Measurements from ENCODE around the gene PLA2R1.
A peak's percentile ranks its signal among the peaks of the same experiment; 100 is the strongest.

Gene PLA2R1

DNA sequence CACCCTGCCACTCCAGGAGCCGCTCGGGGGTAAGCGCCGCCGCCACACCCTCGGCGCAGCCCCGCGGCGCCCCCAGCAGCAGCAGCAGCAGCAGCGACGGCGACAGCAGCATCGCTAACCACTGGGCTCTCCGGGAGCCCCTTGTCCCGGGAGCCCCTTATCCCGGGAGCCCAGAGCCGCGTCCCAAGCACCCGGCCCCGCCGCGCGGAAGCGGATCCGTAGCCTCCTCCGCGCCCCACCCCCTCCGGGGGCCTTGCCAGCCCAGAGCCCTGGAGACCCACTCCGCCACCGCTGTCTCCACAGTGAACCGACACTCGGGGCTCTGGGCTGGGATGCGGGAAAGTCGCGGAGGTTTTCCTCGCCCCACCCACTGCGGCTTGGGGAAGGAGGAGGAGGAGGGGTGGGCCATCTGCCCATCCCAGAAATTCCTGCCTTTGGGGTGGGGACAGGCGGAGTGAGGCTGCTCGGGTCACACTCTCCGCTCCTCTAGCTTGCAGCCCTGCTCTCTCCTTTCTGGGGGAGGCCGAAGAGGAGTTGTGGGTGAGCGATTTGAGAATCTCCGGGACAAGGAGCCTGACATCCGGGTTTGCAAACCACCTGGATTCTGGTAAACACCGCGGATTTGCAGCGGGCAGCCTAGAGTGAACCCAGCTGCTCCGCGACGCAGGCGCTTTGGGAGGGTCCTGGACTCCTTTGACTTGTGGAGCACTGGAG, at the start of gene PLA2R1:
Gene PLA2R1, minus strand, starts transcription at position 324 of the 714 bp plus-strand sequence. Its CDS starts 212 bp downstream, at position 112.
- DNase-seq: peak; percentile 57

DNA sequence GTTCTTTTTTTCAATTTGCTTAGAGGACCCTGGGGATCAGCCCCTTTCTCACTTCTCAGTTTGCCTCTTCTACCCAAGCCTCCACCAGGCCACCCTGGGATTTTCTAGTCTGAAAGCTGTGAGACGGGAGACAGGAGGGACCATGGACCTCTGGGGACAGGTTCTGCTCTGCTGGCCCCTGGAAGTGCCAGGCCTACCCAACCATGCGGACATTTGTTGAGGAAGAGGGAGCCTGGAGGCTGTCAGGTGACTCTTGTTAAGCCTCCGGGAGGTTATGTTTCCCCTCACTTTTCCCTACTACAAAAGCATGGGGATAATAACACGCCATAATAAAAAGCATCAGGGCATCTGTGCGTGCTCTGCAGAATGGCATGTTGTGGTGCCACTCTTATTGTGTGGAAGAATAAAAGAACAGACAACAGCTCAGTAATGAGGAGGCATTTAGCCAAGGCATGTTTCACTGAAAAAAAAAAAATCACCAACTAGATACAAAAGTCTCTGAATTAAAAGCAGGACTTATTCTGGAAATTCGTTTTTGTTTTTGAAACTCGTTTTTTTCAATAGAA, 48.3 kb upstream of the PLA2R1 start:
- no peak for DNase-seq

DNA sequence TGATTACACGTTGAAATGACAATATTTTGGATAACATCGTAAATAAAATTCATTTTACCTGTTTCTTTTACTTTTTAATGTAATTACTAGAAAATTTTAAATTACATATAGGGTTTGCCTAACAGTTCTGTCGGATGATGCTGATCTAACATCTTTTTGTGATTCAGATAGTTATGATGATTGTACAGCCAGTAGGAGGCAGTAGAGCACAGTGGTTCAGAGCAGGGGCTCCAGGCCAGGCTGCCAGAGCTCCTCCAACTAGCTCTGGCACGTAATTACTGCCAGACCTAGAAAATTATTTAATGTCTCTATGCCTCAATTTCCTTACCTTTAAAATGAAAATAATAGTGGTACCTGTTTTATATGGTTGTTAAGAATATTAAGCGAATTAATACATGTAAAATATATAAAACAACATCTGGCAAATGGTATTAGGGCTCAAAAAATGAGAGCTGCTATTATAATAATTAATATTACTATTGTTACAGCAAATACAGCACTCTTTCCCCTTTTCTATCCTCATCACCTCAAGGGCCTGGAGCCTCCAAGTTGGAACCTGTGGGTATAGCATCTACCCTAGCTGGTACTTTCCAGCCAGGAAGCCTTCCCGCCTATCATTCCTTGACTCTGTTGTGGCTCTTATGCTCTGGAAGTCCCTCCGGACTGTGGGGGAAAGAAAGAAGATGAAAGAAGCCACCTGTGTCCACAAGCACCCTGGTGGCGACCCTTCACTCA, 47.7 kb upstream of the PLA2R1 start:
- DNase-seq: peak; percentile 75

DNA sequence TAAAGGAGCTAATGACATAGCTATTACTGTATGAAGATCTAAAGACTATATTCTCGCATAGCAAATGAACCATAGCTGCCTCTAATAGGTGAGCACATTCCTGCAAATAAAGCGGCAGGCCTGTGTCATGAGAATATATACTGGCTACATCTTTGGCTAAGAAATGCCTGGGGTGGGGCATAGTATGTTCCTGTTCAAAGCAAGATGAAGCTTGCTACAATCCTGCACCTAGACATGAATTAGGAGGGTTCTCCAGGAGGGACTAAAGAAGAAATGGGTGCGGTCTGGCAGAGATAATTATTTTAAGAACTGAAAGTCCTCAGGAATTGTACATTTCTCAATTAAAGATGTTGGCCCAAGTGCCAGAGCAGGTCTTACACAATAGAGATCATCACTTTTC, 46.8 kb upstream of the PLA2R1 start:
- DNase-seq: no peak

DNA sequence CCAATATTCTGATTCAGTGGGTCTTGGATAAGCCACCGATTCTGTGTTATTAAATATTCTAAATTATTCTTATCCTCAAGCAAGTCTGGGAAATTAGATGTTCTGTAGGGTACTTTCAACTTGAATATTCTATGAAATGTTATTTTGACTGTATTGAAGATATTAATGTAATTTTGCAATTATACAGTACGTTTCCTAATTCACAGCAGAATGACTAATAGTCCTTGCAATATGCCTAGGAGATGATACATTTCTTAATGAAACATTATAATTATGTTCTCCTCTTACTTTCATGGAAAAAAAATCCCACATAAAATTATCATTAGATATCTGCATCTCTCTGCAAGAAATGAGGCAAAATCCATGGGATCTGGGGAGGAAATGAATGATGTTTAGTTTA, 46.2 kb upstream of the PLA2R1 start:
- DNase-seq: no peak

DNA sequence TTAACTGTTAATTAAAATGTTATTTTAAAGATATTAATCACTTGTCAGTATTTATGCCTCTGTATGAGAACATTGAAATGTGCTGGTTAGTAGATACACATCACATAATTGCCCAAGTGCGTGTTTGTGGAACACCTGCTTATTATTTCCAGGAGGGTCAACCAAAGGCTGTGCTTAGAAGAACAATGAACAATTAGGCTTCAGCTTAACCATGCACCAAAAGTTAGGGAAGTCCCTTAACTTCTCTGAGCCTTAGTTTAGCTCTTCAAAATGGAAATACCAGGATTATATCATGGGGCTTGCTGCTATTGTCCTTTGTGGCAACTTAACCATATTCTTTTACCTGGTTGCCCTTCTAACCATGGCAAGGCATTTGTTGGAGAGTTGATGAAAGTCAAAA, 43.0 kb upstream of the PLA2R1 start:
- no peak for DNase-seq

DNA sequence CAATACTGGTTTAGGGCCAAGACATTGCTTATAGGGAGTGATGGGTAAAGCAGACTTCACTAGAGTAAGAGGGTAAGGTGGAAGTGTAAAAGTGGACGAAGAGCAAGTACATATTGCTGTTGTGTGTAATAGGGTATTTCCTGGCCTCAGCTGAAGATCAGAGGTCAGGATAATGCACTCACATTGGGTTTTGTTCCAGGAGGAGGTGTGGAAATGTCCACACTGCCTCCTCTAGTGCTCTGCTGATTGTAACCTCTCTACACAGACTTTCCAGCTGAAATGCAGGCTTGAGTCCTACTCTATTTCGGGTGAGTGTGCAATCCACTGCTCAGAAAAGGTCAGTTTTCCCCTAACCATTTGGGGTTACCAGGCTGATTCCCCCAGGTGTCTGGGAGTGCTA, 41.7 kb upstream of the PLA2R1 start:
- no peak for DNase-seq

DNA sequence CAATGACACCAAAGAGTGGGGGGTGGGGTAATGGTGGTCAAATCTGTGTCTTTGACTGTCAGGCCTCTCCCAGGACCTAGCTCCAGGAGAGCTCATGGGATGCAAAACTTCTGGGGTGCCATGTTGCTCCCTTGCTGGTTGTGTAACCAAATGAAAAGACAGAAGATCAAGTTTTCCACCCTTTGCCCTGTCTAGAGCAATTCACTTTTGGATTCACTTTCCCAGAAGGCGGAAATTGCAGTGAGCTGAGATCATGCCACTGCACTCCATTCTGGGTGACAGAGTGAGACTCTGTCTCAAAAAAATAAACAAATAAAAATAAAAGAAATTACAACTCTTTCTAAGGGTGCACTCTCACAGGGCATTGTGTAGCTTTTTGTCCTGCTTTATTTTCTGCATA, 34.9 kb upstream of the PLA2R1 start:
- peak; percentile 9 for DNase-seq

DNA sequence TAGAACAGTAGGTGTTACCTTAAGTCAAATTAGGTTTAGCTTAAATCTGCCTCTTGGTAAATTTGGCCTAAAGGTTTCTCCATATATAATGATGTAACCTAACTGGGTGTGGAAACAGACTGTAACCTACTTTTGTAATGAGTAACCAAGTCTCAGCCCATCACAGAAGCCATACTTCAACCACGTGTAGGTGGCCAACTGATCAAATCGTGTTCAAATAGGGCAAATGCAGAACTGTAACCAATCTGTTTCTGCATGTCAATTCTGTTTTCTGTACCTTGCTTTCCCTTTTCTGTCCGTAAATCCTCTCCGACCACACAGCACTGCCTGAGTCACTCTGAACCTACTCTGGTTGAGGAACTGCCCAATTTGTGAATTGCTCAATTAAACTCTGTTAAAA, 34.0 kb upstream of the PLA2R1 start:
- DNase-seq: no peak

DNA sequence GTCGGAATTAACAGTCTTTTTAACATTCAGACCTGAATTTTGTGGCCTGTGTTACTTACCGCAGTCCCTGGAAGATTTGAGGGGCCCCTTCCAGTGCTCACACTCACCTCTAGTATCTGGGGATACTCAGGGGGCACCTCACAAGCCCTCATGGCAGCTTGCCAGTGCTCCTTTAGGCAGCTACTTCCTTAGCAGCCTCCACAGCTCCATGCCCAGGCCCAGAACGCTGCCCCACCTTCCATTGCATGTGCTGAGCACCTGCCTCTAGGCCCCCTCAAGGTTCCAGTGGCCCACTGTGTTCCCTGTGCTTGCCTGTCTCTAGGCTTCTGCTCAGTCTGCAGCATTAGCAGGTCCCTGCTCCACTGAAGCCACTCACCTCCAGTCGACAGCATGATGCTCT, 30.0 kb upstream of the PLA2R1 start:
- no peak for DNase-seq

DNA sequence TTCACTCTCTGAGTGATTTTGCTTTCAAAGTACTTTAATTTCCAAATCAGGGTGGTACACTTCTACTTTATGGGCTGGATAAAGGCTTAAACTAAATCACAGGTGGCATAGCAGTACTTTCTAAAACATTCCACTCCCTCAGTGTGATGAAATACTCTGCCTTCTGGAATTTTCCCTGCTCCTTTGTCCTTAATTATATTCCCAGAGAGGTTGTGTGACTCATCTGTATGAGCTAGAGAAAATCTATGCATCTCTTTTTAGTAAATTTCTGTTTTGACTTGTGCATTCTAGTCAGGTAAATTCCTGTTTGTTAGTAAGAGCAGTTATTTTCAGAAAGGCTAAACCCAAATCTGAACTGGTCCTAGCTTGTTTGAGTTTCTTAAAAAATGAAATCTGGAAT, 29.0 kb upstream of the PLA2R1 start:
- peak; percentile 45 for DNase-seq

DNA sequence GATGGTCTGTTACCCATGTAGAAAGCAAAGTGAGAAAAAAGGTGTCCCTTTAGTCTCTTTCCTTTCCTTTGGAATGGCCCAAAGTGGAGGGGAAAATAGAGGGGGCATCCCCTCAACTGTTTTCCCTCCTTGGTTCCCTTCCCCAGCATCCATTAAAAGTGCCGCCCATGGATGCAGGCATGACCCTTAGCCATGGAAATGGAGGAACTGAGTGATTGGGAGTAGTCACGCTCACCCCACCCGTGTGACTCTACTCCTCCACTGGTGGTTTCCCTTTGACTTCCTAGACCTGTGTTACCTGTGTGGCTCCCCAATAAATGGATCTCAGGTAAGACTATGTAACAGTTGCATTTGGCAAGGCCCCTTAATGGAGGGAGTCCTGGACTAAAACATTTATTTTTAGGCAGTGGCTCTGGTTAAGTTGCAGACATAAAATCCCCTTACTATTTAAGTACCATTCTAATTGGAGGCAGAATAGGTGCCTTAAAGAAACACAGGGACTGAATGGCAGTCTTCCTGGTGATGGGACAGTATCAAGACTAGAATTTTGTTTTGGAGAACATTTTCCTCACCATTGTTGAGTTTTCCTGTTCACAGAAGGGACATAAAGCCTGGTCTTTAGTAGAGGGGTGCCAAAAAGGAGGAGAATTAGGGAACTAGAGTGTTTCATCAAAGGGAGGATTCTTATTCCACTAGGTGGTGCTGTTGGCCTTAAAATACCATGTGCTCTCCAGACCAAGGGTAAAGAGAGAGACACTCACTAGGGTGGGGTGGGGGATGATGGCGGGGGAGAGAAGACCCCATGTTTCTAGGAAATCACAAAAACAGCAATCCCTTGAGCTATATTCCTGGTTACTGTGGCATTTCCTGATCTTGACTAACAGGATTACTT, 25.7 kb upstream of the PLA2R1 start:
- peak; percentile 43 for DNase-seq

DNA sequence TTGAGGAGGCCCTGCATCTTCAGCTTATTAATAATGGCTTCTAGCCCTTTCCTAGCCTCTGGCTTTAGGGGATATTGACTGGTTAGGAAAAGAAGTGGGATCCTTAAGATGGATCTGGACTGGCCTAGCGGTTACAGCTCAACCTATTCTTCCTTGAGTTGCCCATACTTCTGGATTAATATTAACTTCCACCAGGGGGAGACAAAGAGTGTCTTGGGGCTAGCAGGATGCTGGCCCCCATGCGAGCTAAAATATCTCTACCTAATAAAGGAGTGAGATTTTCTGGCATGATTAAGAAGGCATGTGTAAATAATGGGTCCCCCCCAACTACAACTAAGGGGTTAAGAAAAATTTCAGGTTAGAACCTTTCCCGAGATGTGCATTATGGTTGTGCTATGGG, 23.2 kb upstream of the PLA2R1 start:
- no peak for DNase-seq

DNA sequence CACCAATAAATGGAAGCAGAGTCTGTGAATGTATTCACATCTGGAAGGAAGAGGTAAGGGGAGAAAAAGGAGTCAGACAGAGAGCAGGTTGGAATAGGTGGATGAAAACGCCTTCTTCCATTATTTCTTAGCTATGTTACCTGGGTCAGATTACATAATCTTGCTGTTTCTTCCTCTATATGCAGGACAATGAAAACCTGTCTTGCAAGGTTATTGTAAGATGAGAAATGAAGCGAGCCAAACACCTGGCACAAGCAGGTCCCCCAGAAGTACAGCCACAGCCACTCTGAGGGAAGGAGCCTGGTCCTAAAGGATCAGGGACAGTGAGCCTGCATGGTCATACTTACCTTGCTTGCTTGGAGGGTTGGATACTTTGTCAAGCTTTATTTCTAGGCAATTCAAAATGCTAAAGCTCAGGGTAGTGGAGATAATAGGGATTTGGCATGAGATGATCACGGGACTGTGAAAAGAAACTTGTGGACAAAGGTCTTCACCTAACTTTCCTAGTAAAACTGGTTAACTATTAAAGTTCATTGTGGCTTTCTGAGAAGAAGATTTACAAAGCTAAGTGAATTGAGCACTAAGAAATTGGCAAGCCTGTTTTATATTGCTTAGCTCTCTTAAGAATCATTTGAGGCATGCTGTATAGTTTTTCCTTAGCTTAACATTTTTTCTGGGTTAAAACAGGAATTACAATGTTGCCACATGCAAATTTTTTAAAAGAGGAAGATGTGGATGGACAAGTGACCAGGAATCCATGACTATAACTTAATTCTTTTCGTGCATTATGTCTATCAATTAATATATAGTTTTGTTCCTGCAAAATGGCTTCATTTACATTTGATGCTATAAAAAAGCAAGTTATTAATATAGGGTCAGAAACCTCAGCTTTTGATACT, 15.7 kb upstream of the PLA2R1 start:
- DNase-seq: no peak

DNA sequence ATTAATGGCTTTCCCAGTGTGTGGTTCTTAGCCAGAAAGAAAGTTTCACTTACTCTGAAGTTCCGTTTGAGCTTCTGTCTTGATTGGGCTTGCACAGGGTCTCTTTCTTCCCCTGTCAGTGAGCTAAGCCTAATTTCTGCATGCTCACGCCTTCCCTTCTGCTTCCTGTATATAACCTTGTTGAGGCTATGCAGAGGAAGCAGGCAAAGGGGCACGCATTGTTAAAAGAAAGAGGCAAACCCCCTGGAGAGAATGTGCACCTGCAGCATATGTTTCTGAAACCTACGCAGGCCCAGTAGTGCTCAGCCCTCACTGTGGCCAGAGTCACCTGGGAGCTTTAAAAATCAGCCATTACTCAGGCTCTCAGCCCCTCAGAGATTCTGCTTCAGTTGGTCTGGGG, 14.5 kb upstream of the PLA2R1 start:
- DNase-seq: no peak

DNA sequence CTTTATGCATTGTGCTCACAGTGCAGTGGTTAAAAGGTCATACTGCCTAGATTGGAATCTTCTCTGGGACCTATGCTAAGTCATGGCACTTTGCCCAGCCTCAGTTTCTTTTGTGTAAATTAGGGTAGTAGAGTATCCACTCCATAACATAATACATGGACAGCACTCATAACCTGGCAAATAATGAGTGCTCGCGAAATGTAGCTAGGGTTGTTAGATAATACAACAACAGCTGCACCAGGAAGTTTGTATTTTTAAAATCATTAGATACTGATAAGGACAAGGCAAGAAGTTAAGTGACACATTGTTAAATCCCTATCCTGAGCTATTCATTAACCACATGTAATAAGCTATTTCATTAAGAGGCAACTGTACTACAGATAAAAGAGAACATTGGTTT, 13.8 kb upstream of the PLA2R1 start:
- no peak for DNase-seq

DNA sequence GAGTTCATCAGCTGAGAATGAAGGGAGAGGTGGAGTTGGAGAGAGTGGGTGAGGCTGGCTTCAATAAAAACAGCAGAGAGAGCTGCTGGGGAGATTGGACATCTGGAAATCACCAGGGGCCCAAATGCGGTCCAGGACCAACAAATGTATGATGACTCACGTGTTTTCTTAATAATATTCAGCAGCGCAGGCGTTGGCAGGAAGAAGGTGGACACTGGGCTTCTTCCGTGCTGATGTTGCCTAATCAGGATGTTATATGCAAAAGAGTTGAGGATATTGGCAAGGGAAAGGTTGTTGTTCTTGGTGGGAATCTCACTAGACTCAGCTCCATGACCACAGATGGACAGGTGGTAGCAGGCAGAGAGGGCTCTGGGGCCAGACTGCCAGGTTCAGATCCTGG, 12.8 kb upstream of the PLA2R1 start:
- DNase-seq: peak; percentile 93

DNA sequence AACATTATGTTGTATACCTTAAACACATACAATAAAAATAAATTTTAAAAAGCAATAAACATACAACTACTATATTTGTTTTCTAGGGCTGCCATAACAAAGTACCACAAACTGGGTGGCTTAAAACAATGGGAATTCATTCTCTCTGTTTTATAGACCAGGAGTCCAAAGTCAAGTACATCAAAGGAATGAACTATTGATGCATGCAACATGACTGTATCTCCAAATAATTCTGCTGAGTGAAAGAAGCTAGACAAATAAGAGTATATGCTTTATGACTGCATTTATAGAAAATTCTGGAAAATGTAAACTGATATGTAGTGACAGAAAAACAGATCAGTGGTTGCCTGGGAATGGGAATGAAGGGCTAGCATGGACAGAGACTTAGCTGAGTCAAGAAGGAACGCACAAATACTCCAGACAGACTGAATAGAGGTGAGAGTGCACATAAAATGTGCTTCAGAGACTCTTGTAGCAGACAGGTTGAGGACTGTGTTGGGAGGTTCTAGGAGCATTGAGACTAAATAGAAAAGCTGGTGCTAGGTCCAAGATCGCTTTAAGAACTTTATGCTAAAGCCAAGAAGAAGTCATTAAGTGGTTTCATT, 11.0 kb upstream of the PLA2R1 start:
- no peak for DNase-seq

DNA sequence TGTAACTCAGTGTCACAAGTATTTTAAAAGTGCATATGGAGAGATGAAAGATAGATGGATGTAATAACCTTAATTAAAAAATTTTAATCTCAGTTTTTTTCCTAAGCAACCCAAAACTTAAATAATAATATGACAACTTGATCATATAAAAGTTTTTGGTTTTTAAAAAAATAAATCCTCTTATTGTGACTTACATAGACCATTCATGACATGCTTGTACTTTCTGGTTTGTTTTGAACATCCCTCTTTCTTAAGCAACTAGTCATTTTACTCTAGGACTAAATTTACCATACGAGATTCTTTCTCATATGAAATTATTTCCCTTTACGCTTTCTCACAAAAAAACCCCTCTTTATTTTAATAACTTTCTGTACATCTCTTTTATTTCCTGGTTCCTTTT, 6.5 kb upstream of the PLA2R1 start:
- DNase-seq: no peak

DNA sequence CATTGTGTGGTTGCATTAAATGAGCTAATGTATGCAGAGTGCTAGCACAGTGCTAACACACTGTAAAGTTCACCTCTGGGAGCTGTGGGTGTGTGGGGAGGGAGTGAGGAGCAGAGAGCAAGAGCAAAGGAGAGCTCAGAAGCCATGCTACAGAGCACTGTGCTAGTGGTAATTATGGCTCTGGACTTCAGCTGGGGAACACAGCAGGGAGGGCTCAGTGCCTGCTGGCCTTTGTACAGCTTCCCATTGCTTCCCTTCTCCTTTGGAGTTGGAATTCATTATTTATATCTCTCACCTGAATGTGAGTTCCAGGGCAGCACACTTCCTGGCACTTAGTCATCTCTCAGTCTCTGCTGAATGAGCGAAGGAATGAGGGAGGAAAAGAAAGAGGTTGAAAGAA, 2.5 kb upstream of the PLA2R1 start:
- DNase-seq: no peak

DNA sequence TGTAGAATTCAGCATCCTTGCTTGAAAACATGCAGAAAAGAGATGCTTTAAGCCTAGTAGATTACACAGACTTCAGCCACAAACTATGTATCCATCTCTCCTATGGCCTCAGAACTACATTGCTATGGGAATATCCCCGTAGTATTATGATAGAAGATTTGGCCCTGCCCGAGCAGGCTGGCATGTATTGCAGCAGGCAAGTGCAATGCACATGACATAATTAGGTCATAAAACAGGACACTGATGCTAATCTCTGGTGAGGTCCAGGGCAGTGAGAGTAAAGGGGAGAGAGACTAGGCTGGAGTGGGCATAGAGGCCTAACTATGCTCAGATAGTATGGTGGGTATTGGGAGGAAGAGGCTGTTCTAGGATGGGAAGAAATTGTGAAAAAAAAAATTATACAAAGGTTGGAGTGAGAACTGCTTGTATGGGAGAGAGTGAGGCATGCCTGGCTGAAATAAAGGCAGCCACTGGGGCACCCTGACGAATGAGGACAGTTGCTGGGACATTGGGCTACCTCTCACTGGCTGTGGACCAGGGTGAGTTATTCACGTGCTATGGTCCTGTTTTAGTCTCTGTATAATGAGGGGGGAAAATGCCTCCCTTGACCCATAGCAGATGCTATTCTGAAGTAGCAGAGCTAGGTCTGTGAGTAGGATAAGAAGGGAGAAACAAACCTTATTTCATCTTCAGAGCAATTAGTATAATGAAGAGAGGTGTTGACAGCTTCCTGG, 1.6 kb upstream of the PLA2R1 start:
- no peak for DNase-seq
